NOMO-1 treated with DMSO at 0.1 percent for 48 hours (cell line): ENCODE measurements around the gene ZFPL1.

Experiments used
- DNase-seq: peaks from one replicate; lab custom pipeline; 2025; ENCODE audit not compliant: unreplicated experiment; lab: John Stamatoyannopoulos, UW

The ZFPL1 gene

DNA sequence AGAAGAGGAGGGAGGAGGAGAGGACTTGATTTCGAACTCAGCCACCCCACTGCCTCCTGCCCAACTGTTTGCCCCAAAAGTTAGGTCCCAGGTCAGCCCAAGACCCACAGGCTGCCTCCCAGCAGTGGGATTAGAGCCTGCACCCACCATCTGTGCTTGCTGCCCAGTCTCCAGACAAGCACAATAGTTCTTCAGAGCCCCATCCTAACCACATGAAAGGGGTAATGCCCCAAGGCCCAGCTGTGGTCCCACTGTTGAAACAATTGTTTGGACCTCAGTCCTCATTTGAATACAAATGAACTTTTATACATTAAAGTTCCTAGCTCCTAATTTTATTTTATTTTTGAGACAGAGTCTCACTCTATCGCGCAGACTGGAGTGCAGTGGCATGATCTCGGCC, 6.6 kb downstream of the ZFPL1 start:
- DNase-seq = no peak

DNA sequence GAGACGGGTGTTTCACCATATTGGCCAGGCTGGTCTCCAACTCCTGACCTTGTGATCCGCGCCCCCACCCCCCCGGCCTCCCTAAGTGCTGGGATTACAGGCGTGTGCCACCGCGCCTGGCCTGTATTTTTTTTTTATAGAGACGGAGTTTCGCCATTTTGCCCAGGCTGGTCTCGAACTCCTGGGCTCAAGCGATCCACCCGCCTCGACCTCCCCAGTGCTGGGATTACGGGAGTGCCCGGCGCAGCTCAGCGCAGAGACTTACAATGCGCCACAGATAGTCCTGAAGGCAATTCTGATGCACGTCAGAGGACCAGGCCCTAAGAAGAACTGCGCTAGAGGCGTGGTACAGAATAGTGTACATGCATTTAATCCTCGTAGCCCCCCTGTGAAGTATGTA, 11.4 kb downstream of the ZFPL1 start:
- no peak for DNase-seq

DNA sequence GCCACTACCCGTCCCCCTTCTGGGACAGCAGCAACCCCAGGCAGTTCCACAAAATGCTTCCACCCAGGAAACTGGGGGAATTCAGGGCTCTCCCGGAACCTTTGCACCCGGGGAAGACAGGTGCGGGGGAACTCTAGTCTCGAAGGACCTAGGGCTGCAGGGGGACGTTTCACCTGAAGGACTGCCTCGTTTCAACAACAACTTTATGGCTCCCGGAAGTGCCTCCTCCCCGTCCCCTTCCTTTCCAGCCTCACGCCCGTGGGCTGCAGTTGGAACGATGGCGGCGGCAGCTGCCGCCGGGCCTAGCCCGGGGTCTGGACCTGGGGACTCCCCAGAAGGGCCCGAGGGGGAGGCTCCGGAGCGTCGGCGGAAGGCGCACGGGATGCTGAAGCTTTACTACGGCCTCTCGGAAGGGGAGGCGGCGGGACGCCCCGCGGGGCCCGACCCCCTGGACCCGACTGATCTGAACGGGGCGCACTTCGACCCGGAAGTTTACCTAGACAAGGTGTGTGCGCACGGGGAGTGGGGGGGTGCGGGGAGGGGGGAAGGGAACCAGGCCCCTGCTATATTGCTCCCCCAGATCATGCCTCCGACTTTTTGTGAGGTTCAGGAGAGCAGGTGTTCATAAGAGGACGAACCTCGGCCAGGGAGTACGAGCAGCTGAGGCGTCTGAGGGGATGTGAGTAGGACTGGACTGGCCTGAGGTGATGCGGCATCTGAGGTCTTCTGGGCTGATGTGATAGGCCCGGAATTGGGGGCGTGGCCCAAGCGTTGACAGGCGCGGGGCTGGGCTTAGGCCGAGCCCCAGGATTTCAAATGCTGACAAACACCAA, 12.2 kb downstream of the ZFPL1 start, which contains the start of gene VPS51:
VPS51 (plus strand) TSS at position 241 of the 833 bp plus-strand sequence; CDS start at position 278, 37 bp downstream.
- peak; percentile 92 for DNase-seq

DNA sequence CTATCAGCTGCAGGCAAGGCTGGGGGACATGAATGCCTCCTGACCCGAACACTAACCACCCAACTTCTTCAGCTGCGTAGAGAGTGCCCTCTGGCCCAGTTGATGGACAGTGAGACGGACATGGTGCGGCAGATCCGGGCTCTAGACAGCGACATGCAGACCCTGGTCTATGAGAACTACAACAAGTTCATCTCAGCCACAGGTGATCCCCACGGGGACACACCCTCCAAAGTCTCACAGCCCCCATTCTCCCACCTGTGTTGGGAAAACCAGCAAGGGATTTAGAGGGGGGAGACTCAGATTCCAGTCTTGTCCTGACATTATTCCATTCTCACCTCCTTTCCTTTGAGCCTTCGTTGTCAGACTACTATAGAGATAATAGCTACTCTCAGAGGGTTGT, 12.9 kb downstream of the ZFPL1 start:
- DNase-seq = no peak

DNA sequence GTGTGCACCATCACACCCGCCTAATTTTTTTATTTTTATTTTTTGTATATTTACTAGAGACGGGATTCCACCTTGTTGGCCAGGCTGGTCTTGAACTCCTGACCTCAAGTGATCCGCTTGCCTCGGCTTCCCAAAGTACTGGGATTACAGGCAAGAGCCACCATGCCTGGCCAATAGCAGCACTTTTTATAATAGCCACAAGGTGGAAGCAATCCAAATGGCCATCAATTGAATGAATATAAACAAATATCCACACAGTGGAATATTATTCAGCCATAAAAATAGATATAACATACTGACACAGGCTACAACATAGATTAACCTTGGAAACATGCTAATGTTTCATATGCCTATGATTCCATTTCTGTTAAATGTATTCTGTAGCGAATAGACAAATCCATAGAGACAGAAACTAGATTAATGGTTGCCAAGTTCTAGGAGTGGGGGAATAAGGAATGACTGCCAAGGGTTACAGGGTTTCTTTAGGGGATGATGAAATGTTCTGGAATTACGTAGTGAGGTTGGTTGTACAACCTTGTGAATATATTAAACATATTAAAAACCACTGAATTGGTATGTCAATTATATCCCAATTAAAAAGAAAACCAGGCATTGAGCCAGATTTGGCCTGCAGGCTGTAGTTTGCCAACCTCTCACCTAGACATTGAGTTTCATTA, 16.8 kb downstream of the ZFPL1 start:
- DNase-seq = no peak

DNA sequence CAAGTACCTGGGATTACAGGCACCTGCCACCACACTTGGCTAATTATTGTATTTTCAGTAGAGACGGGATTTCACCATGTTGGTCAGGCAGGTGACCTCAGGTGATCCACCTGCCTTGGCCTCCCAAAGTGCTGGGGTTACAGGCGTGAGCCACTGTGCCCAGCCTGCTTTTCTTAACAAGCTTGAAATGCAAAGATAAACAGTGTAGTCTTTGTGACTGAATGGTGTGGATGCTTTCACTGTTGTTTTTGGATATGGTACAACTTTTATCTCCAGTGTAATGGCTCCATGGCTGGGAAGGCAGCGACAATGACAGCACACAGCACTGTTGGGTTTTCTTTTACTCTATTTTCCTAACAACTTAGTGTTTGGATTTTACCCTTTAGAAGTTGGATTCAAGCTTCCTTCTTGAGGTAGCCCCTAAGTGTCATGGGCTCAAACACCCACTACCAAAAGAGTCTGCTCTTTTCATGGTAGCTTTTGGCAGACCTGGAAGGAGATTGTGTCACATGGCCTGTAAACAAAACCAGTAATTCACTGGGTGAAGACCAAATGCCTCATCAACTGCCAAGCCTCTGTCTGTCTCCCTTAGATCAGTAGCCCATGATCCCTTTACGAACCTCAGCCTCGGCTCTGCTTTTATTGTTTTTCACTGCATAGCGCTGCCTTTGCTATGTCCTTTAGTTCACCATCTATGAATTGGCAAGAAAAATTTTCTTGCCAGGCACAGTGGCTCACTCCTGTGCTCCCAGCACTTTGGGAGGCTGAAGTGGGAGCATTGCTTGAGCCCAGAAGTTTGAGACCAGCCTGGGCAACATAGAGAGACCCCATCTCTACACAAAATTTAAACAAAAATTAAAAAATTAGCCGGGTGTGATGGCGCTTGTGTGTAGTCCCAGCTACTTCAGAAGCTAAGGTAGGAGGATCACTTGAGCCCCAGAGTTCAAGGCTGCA, 18.4 kb downstream of the ZFPL1 start:
- no peak for DNase-seq

DNA sequence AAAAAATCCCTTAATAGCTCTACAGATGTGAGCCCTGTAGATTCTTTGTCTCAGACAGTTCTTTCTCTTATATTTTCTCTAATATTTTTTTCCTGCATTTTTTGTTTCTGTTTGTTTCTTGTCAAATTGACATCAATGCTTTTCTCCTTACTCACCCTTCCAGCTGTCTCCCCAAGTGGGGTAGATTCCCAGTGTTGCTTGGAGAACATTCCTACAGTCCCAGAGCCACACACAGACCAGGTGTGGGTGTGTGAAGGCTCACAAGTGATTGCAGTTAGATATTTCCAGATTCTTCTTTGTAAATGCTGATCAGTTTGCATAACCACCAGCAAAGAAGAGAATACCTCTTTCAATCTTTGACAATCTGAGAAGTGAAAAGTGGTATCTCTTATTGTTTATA, 19.5 kb downstream of the ZFPL1 start:
- DNase-seq = no peak

DNA sequence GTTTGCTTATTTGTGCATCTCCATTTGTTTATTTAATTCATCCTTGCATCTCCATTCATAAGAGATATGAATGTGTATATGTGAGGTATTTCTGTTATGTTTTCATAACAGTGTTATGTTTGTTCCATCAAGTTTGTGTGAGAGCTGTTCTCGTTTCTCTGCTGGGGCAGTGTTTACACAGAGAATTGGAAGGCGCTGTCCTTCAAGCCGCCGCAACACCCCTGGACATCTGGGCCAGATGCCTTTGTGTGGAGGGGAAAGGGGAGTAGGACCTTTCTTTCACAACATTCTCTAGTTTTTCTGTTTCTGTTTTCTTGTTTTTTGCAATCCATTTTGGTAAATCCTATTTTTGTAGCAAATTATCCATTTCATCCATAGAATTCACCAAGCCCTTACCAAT, 20.6 kb downstream of the ZFPL1 start:
- DNase-seq = no peak

DNA sequence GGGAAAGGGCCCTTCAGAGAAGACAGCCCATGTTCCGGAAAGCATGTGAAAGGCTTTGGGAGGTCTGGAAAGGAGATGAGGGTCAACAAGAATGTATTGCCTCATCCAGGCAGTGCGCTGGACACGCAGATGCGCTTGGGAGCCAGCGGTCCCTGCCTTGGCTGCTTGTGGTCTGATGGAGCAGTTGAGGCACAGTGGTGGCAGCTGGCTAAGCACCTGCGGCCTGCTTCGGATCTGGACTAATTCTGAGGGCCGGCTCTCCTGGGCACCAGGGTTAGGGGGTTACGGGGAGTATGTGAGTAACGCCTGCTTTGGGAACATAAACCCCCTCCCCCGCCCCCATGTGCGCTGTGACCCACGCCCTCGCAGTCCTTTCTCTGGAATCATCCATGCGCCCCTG, 23.1 kb downstream of the ZFPL1 start:
- DNase-seq = no peak

DNA sequence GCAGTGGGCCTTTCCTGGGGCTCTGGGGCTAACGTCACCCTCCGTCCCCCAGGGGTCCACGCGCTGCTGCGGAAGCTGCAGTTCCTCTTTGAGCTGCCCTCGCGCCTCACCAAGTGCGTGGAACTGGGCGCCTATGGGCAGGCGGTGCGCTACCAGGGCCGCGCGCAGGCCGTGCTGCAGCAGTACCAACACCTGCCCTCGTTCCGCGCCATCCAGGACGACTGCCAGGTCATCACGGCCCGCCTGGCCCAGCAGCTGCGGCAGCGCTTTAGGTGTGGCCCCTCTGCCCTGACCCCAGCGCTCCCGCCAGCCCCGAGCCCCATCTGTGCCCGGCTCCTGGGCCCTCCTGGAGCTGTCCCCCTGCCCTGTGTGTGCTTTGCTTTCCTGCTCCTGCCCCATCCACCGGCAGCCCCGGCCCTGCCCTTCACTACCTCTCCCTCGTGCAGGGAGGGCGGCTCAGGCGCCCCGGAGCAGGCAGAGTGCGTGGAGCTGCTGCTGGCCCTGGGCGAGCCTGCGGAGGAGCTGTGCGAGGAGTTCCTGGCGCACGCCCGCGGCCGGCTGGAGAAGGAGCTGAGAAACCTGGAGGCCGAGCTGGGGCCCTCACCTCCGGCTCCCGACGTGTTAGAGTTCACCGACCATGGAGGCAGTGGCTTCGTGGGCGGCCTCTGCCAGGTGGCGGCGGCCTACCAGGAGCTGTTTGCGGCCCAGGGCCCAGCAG, 23.9 kb downstream of the ZFPL1 start:
- no peak for DNase-seq

DNA sequence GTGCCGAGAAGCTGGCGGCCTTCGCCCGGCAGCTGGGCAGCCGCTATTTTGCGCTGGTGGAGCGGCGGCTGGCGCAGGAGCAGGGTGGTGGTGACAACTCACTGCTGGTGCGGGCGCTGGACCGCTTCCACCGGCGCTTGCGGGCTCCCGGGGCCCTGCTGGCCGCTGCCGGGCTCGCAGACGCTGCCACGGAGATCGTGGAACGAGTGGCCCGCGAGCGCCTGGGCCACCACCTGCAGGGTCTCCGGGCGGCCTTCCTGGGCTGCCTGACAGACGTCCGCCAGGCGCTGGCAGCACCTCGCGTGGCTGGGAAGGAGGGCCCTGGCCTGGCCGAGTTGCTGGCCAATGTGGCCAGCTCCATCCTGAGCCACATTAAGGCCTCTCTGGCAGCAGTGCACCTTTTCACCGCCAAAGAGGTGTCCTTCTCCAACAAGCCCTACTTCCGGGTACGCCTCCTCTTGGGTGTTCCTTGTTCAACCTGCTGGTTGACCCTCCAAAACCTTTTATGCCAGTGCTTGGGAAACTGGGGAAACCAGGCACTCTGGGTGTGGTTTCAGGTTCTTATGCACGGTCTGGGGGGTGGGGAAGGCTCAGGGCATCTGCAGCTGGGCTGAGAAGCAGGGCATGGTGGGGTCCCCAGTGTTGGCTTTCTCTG, 24.6 kb downstream of the ZFPL1 start:
- no peak for DNase-seq

DNA sequence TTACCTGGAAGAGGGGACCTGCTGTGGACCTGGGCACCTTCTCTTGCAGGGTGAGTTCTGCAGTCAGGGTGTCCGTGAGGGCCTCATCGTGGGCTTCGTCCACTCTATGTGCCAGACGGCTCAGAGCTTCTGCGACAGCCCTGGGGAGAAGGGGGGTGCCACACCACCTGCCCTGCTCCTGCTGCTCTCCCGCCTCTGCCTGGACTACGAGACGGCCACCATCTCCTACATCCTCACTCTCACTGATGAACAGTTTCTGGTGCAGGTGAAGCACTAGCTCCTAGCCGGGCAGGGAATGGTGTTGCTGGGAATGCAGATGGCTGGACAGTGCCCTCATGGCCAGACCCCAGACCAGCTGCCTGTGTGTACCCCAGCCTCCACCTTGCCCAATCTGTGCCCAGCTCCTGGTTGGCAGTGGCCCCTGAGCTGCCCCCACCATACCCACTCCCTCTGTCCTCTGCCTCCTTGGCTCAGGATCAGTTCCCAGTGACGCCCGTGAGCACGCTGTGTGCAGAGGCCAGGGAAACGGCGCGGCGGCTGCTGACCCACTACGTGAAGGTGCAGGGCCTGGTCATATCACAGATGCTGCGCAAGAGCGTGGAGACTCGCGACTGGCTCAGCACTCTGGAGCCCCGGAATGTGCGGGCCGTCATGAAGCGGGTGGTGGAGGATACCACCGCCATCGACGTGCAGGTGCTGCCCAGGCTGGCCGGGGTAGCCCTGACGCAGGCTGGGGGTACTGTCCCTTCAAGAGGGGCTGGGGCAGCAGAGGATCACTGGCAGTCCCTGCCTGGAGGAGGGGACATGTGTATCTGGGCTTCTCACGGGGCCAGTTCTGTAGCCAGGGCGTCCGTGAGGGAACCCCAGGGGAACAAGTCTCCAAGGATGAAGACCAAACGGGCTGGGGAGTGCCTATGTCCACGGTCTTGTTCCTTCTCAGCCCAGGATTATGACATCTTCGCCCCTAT, 25.5 kb downstream of the ZFPL1 start:
- no peak for DNase-seq

DNA sequence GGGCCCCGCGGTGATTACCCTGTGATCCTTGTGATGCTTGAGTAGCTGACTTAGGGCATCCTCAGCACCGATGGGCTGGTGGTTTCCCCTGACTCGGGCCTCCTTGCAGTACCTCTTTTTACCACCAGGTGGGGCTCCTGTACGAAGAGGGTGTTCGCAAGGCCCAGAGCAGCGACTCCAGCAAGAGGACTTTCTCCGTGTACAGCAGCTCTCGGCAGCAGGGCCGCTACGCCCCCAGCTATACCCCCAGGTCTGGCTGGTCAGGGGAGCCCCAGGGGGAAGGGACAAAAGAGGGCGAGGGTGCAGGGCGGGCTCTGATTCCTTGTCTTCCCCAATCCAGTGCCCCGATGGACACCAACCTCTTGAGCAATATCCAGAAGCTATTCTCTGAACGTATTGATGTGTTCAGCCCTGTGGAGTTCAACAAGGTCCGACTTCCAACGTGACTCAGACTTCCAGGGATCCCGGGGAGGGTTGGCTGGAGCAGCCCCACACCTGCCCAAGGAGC, 26.4 kb downstream of the ZFPL1 start:
- DNase-seq = peak; percentile 67

DNA sequence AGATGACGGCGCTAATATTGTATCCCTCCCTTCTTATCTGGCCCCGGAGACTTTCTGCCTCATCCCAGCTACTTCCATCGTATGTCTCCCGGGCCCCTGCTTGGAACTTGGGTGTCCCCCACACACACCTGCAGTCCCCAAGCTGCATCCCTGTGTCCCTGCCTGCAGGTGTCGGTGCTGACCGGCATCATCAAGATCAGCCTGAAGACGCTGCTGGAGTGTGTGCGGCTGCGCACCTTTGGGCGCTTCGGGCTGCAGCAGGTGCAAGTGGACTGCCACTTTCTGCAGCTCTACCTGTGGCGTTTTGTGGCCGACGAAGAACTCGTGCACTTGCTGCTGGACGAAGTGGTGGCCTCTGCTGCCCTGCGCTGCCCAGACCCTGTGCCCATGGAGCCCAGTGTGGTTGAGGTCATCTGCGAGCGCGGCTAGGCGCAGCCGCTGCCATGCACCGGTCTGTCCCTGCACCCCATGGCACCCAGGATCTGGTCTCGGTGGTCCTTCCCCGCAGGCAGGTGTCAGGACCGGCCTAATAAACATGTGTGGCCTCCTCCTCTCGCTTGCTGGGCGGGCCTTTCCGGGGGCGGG, 27.2 kb downstream of the ZFPL1 start:
- no peak for DNase-seq

DNA sequence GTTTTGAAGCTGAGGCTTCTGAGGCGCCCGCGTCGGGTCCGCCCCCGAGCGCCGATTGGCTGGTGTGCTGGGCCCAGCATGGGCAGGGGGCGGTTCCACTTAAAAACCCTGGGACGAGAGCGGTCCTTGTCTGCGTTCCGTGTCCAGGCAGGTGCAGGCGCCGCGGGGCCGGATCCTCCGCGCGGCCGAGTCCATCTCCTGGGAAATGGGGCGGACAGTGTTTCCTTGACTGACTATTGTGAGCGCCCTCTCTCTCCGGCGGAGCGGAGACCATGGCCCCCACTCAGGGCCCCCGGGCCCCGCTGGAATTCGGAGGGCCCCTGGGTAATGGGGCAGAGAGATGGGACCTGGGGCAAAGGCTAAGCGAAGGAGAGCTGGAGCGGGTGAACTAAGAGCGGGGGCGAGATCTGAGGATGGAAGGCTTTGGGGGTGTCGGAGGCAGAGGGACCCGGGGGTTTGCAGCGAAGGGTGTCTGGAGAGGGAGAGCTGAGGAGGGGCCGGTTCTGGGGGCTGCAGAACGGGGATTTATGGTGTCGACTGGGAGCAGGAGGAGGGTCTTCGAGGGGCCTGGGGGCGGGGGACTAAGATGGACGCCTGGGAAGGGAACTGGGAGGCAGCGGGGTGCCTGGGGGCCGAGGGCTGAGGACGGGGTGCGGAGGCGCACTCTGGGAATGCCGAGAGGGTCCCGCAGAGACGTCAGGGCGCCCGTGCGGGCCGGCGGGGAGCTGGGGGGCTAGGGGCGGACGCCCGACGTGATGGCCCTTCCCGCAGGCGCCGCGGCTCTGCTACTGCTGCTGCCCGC, 27.9 kb downstream of the ZFPL1 start, which contains the start of gene TM7SF2:
TM7SF2 (plus strand) TSS at position 129 of the 802 bp plus-strand sequence; CDS start at position 273, 144 bp downstream.
- peak; percentile 89 for DNase-seq

DNA sequence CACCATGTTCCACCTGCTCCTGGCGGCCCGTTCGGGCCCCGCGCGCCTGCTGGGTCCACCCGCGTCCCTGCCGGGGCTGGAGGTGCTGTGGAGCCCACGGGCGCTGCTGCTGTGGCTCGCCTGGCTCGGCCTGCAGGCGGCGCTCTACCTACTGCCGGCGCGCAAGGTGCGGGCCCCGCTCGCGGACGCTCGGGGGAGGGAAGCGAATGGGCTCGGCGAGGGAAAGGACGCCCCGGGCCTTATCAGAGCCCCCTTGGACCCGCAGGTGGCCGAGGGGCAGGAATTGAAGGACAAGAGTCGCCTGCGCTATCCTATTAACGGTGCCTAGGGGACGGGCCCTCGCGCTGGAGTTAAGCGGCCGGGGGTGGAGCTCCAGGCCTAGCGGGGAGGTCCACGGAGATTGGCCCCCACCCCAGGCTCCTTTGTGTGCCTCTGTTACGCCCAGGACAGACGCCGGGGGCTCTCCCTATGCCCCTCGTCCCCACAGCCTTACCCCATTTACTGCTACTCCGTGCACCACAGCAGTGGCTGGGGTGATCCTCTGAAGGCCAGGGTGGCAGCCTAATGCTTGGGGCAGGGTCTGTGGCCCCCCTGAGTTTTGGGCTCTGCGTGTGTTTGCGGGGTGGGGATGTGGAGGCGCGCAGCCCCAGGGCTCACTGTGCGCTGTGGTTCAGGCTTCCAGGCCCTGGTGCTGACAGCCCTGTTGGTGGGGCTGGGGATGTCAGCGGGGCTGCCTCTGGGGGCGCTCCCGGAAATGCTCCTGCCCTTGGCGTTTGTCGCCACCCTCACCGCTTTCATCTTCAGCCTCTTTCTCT, 28.7 kb downstream of the ZFPL1 start:
- peak; percentile 51 for DNase-seq

DNA sequence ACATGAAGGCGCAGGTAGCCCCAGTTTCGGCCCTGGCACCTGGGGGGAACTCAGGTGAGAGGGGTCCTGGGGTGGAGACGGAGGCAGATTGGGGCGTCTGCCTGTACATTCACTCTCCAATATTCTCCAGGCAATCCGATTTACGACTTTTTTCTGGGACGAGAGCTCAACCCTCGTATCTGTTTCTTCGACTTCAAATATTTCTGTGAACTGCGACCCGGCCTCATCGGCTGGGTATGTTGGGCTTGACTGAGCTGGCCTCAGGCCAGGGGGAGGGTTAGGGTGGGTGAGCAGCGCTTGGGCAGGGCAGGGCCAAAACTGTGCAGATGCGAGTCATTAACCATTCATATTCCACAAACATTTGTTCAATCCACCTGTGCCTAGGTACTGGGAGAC, 29.3 kb downstream of the ZFPL1 start:
- DNase-seq = no peak
